Fibroblast of peridontal ligament (primary cell): ENCODE results near the gene RDH11.
A peak's percentile ranks its signal among the peaks of the same experiment; 100 is the strongest.
"Not testable (repeated sequence)": the region's sequence is repeated elsewhere in the genome, so short reads cannot be mapped to it uniquely, and the experiment has no call there.

Experiments
- DNase-seq: peaks from one replicate; pipeline ENCODE4 v3.0.0-alpha.2; 2010; ENCODE audit errors: extremely low read depth

The RDH11 gene

GRCh38 chr14:67695394-67695949, at the start of gene RDH11:
TSS of gene RDH11 (minus strand) at chr14:67695764. CDS start at chr14:67695703, 61 bp downstream.
- peak; percentile 90 for DNase-seq

- no peak for DNase-seq
Measured at GRCh38 chr14:67744046-67744445, 48.5 kb upstream of the RDH11 start.

- peak; percentile 93 for DNase-seq
Measured at GRCh38 chr14:67738740-67739504, 43.4 kb upstream of the RDH11 start.

GRCh38 chr14:67736771-67737170, 41.2 kb upstream of the RDH11 start:
- no peak for DNase-seq

GRCh38 chr14:67735336-67736147, 40.0 kb upstream of the RDH11 start:
- DNase-seq: no peak

- DNase-seq: no peak
Measured at GRCh38 chr14:67734675-67735074, 39.1 kb upstream of the RDH11 start.

- no peak for DNase-seq
Measured at GRCh38 chr14:67733616-67734015, 38.1 kb upstream of the RDH11 start.

GRCh38 chr14:67729072-67729885, 33.7 kb upstream of the RDH11 start:
- no peak for DNase-seq

GRCh38 chr14:67728258-67728657, 32.7 kb upstream of the RDH11 start:
- DNase-seq: no peak

- DNase-seq: no peak
Measured at GRCh38 chr14:67727361-67727760, 31.8 kb upstream of the RDH11 start.

GRCh38 chr14:67725171-67725570, 29.6 kb upstream of the RDH11 start:
- no peak for DNase-seq

- peak; percentile 61 for DNase-seq
Measured at GRCh38 chr14:67722293-67722692, 26.7 kb upstream of the RDH11 start.

- no peak for DNase-seq
Measured at GRCh38 chr14:67721875-67722274, 26.3 kb upstream of the RDH11 start.

- DNase-seq: no peak
Measured at GRCh38 chr14:67719866-67720265, 24.3 kb upstream of the RDH11 start.

GRCh38 chr14:67719385-67719784, 23.8 kb upstream of the RDH11 start:
- not testable (repeated sequence) for DNase-seq

- DNase-seq: no peak
Measured at GRCh38 chr14:67718265-67718664, 22.7 kb upstream of the RDH11 start.

- DNase-seq: no peak
Measured at GRCh38 chr14:67717048-67717447, 21.5 kb upstream of the RDH11 start.

GRCh38 chr14:67710209-67710608, 14.6 kb upstream of the RDH11 start:
- DNase-seq: no peak

GRCh38 chr14:67709796-67710195, 14.2 kb upstream of the RDH11 start:
- DNase-seq: not testable (repeated sequence)

- DNase-seq: not testable (repeated sequence)
Measured at GRCh38 chr14:67709346-67709745, 13.8 kb upstream of the RDH11 start.

GRCh38 chr14:67705211-67705610, 9.6 kb upstream of the RDH11 start:
- no peak for DNase-seq
